ENCODE measurements around the gene NDUFB3.

Gene NDUFB3

DNA sequence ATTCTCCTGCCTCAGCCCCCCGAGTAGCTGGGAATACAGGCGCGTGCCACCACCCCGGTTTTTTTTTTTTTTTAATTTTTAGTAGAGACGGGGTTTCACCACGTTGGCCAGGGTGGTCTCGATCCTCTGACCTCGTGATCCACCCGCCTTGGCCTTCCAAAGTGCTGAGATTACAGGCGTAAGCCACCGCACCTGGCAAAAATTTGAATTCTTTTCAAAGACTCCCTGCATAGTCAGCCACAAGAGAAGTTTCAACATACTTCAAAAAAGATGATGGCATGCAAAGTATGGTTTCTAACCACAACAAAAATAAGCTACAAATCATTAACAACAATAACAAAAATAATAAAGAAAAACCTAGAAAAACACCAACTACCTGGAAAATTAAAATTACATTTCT, 22.3 kb upstream of the NDUFB3 start:
- no peaks in the 10 kb centered on the region for H3K4me1 ChIP-seq (ENCODE audit: control insufficient read depth, insufficient read depth, low read length)
- POLR2A ChIA-PET = no interaction called here
- no peak overlapping the region for H3K27ac ChIP-seq (ENCODE audit: extremely low read depth, low read depth, low read length)
- H3K4me3 ChIP-seq (ENCODE audit: low read depth, low read length) = no peak overlapping the region
- CTCF ChIA-PET = interaction anchor here (2.3 kb wide), 1 partner anchor 20 kb away, joined by 18 read pairs; no protein-coding TSS in a partner anchor
- peaks cover 3 to 4% of the 10 kb centered on the region in 2 experiments; a peak in 2 of 3 replicates for H3K36me3 ChIP-seq (ENCODE audit: control insufficient read depth in 2 of 2, insufficient read depth in 1 of 2, low read length in 2 of 2)
- H3K9me3 ChIP-seq (ENCODE audit: control insufficient read depth, insufficient read depth, low read depth, low read length) = no peaks in the 10 kb centered on the region
- TF ChIP-seq ZNF585B (tag by site-specific recombination; IDR thresholded peaks at IDR 0.05) (no peak), ZNF549 (tag by site-specific recombination; IDR thresholded peaks at IDR 0.05) (no peak), ZNF140 (tag by site-specific recombination; IDR thresholded peaks at IDR 0.05) (no peak), SP2 (tag by site-specific recombination; IDR thresholded peaks at IDR 0.05) (no peak), YY2 (tag by site-specific recombination; IDR thresholded peaks at IDR 0.05) (no peak), ZNF175 (tag by site-specific recombination; IDR thresholded peaks at IDR 0.05) (no peak), SCRT1 (tag by site-specific recombination; IDR thresholded peaks at IDR 0.05; ENCODE audit: borderline replicate concordance) (no peak), GLI4 (tag by site-specific recombination; IDR thresholded peaks at IDR 0.05) (no peak), YY1 (tag by site-specific recombination; IDR thresholded peaks at IDR 0.05) (no peak), REPIN1 (tag by site-specific recombination; IDR thresholded peaks at IDR 0.05; ENCODE audit: low read depth) (no peak), ZNF350 (tag by site-specific recombination; IDR thresholded peaks at IDR 0.05) (no peak)
- TF ChIP-seq, protein P1, sequence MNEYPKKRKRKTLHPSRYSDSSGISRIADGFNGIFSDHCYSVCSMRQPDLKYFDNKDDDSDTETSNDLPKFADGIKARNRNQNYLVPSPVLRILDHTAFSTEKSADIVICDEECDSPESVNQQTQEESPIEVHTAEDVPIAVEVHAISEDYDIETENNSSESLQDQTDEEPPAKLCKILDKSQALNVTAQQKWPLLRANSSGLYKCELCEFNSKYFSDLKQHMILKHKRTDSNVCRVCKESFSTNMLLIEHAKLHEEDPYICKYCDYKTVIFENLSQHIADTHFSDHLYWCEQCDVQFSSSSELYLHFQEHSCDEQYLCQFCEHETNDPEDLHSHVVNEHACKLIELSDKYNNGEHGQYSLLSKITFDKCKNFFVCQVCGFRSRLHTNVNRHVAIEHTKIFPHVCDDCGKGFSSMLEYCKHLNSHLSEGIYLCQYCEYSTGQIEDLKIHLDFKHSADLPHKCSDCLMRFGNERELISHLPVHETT (tag by site-specific recombination; IDR thresholded peaks at IDR 0.05) = no peak
- TF ChIP-seq, protein P2, sequence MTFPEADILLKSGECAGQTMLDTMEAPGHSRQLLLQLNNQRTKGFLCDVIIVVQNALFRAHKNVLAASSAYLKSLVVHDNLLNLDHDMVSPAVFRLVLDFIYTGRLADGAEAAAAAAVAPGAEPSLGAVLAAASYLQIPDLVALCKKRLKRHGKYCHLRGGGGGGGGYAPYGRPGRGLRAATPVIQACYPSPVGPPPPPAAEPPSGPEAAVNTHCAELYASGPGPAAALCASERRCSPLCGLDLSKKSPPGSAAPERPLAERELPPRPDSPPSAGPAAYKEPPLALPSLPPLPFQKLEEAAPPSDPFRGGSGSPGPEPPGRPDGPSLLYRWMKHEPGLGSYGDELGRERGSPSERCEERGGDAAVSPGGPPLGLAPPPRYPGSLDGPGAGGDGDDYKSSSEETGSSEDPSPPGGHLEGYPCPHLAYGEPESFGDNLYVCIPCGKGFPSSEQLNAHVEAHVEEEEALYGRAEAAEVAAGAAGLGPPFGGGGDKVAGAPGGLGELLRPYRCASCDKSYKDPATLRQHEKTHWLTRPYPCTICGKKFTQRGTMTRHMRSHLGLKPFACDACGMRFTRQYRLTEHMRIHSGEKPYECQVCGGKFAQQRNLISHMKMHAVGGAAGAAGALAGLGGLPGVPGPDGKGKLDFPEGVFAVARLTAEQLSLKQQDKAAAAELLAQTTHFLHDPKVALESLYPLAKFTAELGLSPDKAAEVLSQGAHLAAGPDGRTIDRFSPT (tag by site-specific recombination; IDR thresholded peaks at IDR 0.05) = no peak

DNA sequence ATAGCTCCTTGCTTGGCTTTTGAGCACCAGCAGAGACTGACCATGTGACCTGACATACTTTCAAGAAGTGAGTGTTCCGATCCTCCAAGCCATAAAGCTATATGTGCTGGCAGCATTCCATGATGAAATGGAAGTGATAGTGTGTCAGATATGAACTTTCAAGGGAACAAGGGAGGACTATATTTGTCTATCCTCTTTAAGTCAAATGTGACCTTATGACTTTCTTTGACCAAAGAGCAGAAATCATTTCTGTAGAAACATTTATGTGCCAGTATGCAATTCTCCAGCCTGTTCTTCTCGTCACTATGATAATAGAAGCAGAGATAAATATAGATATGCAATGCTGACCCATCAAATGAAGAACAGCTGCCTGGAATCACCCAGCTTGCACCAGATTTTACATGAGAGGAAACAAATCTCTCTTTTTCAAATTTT, 14.7 kb upstream of the NDUFB3 start:
- Histone ChIP-seq H3K27ac (ENCODE audit: extremely low read depth, low read depth, low read length) (0 out of 2 replicates have a peak overlapping the region, but pooled peaks have one; percentile 22), H3K4me1 (ENCODE audit: control insufficient read depth, insufficient read depth, low read length) (peaks cover 11% of the 10 kb centered on the region), H3K4me3 (ENCODE audit: low read depth, low read length) (no peak overlapping the region), H3K36me3 (ENCODE audit: control insufficient read depth in 2 of 2, insufficient read depth in 1 of 2, low read length in 2 of 2) (peaks cover 0 to 2% of the 10 kb centered on the region in 2 experiments; a peak in 2 of 3 replicates), H3K9me3 (ENCODE audit: control insufficient read depth, insufficient read depth, low read depth, low read length) (no peaks in the 10 kb centered on the region)
- ChIA-PET CTCF (interaction anchor here (0.7 to 1.0 kb wide), 3 partner anchors 12 to 94 kb away, joined by 3 to 5 read pairs (median 4); no protein-coding TSS in a partner anchor), POLR2A (no interaction called here)
- TF ChIP-seq HOXC10 (CRISPR knock-in tag; IDR thresholded peaks at IDR 0.05) = no peak
- no peak for TF ChIP-seq ZNF560 (tag by site-specific recombination; IDR thresholded peaks at IDR 0.05; ENCODE audit: borderline replicate concordance)
- no peak for TF ChIP-seq ZFHX2 (tag by site-specific recombination; conservative IDR thresholded peaks at IDR 0.05)
- TF ChIP-seq ZNF843 (tag by site-specific recombination; IDR thresholded peaks at IDR 0.05) = no peak
- no peak for TF ChIP-seq ZNF24 (tag by site-specific recombination; IDR thresholded peaks at IDR 0.05)
- no peak for TF ChIP-seq MYNN (tag by site-specific recombination; IDR thresholded peaks at IDR 0.05; ENCODE audit: borderline replicate concordance)
- TF ChIP-seq, protein P3, sequence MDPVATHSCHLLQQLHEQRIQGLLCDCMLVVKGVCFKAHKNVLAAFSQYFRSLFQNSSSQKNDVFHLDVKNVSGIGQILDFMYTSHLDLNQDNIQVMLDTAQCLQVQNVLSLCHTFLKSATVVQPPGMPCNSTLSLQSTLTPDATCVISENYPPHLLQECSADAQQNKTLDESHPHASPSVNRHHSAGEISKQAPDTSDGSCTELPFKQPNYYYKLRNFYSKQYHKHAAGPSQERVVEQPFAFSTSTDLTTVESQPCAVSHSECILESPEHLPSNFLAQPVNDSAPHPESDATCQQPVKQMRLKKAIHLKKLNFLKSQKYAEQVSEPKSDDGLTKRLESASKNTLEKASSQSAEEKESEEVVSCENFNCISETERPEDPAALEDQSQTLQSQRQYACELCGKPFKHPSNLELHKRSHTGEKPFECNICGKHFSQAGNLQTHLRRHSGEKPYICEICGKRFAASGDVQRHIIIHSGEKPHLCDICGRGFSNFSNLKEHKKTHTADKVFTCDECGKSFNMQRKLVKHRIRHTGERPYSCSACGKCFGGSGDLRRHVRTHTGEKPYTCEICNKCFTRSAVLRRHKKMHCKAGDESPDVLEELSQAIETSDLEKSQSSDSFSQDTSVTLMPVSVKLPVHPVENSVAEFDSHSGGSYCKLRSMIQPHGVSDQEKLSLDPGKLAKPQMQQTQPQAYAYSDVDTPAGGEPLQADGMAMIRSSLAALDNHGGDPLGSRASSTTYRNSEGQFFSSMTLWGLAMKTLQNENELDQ (tag by site-specific recombination; IDR thresholded peaks at IDR 0.05; ENCODE audit: low read depth) = no peak
- no peak for TF ChIP-seq ZNF830 (tag by site-specific recombination; IDR thresholded peaks at IDR 0.05; ENCODE audit: low read depth)
- TF ChIP-seq ZNF530 (tag by site-specific recombination; IDR thresholded peaks at IDR 0.05; ENCODE audit: low read depth) = no peak
- no peak for TF ChIP-seq SCRT2 (tag by site-specific recombination; IDR thresholded peaks at IDR 0.05)
- no peak for TF ChIP-seq ZNF426 (tag by site-specific recombination; IDR thresholded peaks at IDR 0.05)
- no peak for TF ChIP-seq ZNF571 (tag by site-specific recombination; IDR thresholded peaks at IDR 0.05)
- TF ChIP-seq GLIS2 (tag by site-specific recombination; IDR thresholded peaks at IDR 0.05) = no peak
- TF ChIP-seq, protein P4, sequence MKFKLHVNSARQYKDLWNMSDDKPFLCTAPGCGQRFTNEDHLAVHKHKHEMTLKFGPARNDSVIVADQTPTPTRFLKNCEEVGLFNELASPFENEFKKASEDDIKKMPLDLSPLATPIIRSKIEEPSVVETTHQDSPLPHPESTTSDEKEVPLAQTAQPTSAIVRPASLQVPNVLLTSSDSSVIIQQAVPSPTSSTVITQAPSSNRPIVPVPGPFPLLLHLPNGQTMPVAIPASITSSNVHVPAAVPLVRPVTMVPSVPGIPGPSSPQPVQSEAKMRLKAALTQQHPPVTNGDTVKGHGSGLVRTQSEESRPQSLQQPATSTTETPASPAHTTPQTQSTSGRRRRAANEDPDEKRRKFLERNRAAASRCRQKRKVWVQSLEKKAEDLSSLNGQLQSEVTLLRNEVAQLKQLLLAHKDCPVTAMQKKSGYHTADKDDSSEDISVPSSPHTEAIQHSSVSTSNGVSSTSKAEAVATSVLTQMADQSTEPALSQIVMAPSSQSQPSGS (tag by site-specific recombination; IDR thresholded peaks at IDR 0.05; ENCODE audit: low read depth) = no peak
- TF ChIP-seq ZFP41 (tag by site-specific recombination; IDR thresholded peaks at IDR 0.05; ENCODE audit: borderline replicate concordance) = no peak
- TF ChIP-seq, protein P5, sequence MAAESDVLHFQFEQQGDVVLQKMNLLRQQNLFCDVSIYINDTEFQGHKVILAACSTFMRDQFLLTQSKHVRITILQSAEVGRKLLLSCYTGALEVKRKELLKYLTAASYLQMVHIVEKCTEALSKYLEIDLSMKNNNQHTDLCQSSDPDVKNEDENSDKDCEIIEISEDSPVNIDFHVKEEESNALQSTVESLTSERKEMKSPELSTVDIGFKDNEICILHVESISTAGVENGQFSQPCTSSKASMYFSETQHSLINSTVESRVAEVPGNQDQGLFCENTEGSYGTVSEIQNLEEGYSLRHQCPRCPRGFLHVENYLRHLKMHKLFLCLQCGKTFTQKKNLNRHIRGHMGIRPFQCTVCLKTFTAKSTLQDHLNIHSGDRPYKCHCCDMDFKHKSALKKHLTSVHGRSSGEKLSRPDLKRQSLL (tag by site-specific recombination; IDR thresholded peaks at IDR 0.05) = no peak

All from HEK293 (cell line).